Heart left ventricle (tissue), 16 donors: ENCODE data around the gene KDM3A. TPM values are rescaled to one million over a fixed set of nuclear protein-coding genes. Genes with fewer than 3 reads are reported as not detected.

ENCODE experiments used
- ATAC-seq, 4 donors: fragments of 200-7000 bp; cut with Tn5 transposase; one replicate each; pipeline ENCODE4 v1.9.1; 2020 to 2022; ENCODE audit warnings: moderate library complexity in 4 of 4, mild to moderate bottlenecking in 3 of 4, moderate number of reproducible peaks in 1 of 4
- DNase-seq, 5 donors: peaks; one replicate each; pipeline ENCODE4 v3.0.0-alpha.2; 2020
- H3K27ac ChIP-seq, 12 donors: fragments of 200-600 bp; sonication (generic) in 4 of 12; one replicate each; pipeline versions ENCODE4 v1.5.0 to v1.8.0; 2016 to 2022; ENCODE audit warnings: mild to moderate bottlenecking in 2 of 12
- H3K27me3 ChIP-seq, 9 donors: fragments of 200-600 bp; sonication (generic) in 2 of 9; one replicate each; pipeline versions ENCODE4 v1.5.1 to v1.8.0; 2016 to 2022; ENCODE audit warnings: mild to moderate bottlenecking in 3 of 9
- H3K36me3 ChIP-seq, 9 donors: fragments of 200-600 bp; sonication (generic) in 2 of 9; one replicate each; pipeline versions ENCODE4 v1.5.0 to v1.8.0; 2018 to 2022; ENCODE audit warnings: mild to moderate bottlenecking in 2 of 9
- H3K4me1 ChIP-seq, 12 donors: fragments of 200-600 bp; sonication (generic) in 4 of 12; one replicate each; pipeline versions ENCODE4 v1.5.0 to v1.8.0; 2016 to 2022; ENCODE audit warnings: mild to moderate bottlenecking in 3 of 12
- H3K4me3 ChIP-seq, 12 donors: fragments of 200-600 bp; sonication (generic) in 4 of 12; one replicate each; pipeline versions ENCODE4 v1.5.0 to v1.8.0; 2017 to 2022; ENCODE audit warnings: mild to moderate bottlenecking in 9 of 12, moderate library complexity in 4 of 12
- H3K9me3 ChIP-seq, 12 donors: fragments of 200-600 bp; sonication (generic) in 4 of 12; one replicate each; pipeline versions ENCODE4 v1.5.0 to v1.8.0; 2016 to 2022; ENCODE audit warnings: mild to moderate bottlenecking in 1 of 12
- POLR2A ChIP-seq, 2 donors: fragments of 450-650 bp; IDR thresholded peaks; one replicate each; pipeline ENCODE4 v1.6.1; 2017; ENCODE audit warnings: antibody characterized with exemption in 2 of 2, mild to moderate bottlenecking in 2 of 2, moderate library complexity in 2 of 2
- WGBS, 4 donors: extraction: QIAGEN DNeasy Blood & Tissue Kit in 2 of 4; methylation state at CpG; one replicate each; pipeline versions ENCODE4 v1.1.5 to v1.1.7; 2013 to 2018; 5-methylcytosine and 5-hydroxymethylcytosine counted together
- intact Hi-C, 10 donors: fragments of 100-400 bp; cut with DNase I; formaldehyde crosslinking; loops; one replicate each; pipeline versions ENCODE4 v1.11.1 to v1.14.2; 2022
- polyA plus RNA-seq, 2 donors: library from polyadenylated mRNA; stranded (reverse); fragments of 200-250 nt; gene quantifications; one replicate each; pipeline ENCODE4 v1.2.3, GENCODE V29; 2013
- total RNA-seq, 9 donors: library from RNA; depleted of rRNA in 2 of 9; stranded (reverse); fragments of >200 nt in 2 of 9; fragmentation: NEBNext Ultra II Directional in 3 of 9; extraction: Animal tissue kit (Norgen Biotek cat#: 25700) in 3 of 9; gene quantifications; one replicate each; pipeline versions ENCODE4 v1.1.0 to v1.2.4, GENCODE V29; 2016 to 2023
- TF ChIP-seq, protein P1 (sequence below), 12 donors: fragments of 200-600 bp; sonication (generic) in 4 of 12; IDR thresholded peaks; one replicate each; pipeline versions ENCODE4 v1.5.0 to v1.8.0; 2018 to 2022; ENCODE audit warnings: antibody characterized with exemption in 12 of 12, mild to moderate bottlenecking in 5 of 12
- donor health status: ischemic (EF 13 %, LVEDD 7.1; RV severe dilation, severe dysfunction).
- donor health status: healthy with polysubstance abuse.
- donor health status: DM: no; HTN: yes; CAD: no.
- donor health status: DM: no; HTN: no; CAD: no.
- donor health status: ischemic (EF 25% LVEDD 6.9; RV normal size, moderate dysfunction).
- donor health status: ischemic (EF 25% LVEDD 5.7; RV mildly dilated, moderate dysfunction).
- donor health status: healthy.
- donor health status: DM: yes; HTN: yes; CAD: no.
- donor health status: ischemic (EF 35%, LVEDD 5.7; RV mildly dilated, moderate dysfunction).
- donor health status: nonischemic (EF 11% LVEDD 7.7; RV severe dilation, severe dysfunction).
- donor health status: DM: yes; HTN: yes; CAD: no.
- donor health status: PGD.
- donor health status: ischemic (EF 29% LVEDD 5.4; RV normal size, mild dysfunction).
- donor health status: nonischemic (EF 23%, LVEDD 6.1; RV moderate dilation, normal function).

KDM3A gene
- total and polyA plus RNA-seq, 11 donors: 13.5 to 44.0 (median 32.5) TPM

DNA sequence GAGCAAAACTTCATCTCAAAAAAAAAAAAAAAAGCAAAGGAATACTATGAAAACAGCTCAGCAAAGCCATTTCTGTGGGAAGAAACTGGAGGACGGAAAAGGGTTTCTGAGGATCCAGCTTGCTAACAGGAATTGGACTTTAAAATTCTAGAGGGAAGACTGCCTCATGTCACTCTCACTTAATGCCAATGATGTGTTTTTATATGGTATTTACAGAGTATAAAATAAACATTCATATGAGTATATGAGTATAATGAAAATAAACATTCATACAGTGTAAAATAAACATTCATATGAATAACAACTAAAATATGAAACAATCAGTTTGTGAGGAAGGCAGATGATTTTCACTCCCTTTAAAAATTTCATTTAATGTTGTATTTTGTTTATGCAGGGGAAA is 78.2 kb downstream of the KDM3A start:
- no peak for ATAC-seq
- Histone ChIP-seq H3K4me3 (no peak overlapping the region), H3K36me3 (peaks cover 0 to 14% (median 4%) of the 10 kb centered on the region in 9 donors), H3K4me1 (peaks cover 0 to 9% (median 0%) of the 10 kb centered on the region in 12 donors), H3K27me3 (no peaks in the 10 kb centered on the region), H3K9me3 (peaks cover 0 to 16% (median 4%) of the 10 kb centered on the region in 12 donors), H3K27ac (peak overlapping the region in 1 of 12 donors; percentile 12)
- WGBS, 4 donors: 92 to 98% (median 96%) methylated on average over 1 of the region's 1 CpG
- DNase-seq: no peak
- no peak for TF ChIP-seq POLR2A (IDR thresholded peaks at IDR 0.05)
- TF ChIP-seq, protein P1, sequence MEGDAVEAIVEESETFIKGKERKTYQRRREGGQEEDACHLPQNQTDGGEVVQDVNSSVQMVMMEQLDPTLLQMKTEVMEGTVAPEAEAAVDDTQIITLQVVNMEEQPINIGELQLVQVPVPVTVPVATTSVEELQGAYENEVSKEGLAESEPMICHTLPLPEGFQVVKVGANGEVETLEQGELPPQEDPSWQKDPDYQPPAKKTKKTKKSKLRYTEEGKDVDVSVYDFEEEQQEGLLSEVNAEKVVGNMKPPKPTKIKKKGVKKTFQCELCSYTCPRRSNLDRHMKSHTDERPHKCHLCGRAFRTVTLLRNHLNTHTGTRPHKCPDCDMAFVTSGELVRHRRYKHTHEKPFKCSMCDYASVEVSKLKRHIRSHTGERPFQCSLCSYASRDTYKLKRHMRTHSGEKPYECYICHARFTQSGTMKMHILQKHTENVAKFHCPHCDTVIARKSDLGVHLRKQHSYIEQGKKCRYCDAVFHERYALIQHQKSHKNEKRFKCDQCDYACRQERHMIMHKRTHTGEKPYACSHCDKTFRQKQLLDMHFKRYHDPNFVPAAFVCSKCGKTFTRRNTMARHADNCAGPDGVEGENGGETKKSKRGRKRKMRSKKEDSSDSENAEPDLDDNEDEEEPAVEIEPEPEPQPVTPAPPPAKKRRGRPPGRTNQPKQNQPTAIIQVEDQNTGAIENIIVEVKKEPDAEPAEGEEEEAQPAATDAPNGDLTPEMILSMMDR (IDR thresholded peaks at IDR 0.05): no peak
- intact Hi-C loops: loop anchor here in 1 of 10 donors (5.0 kb wide), 1 partner anchor 103 kb away; the partner anchor contains the start of gene RNF103

- no peak overlapping the region for H3K4me3 ChIP-seq
- intact Hi-C loops: loop anchor here in 1 of 10 donors (5.0 kb wide), 1 partner anchor 42 kb away; the partner anchor contains the start of gene CHMP3
- no peaks in the 10 kb centered on the region for H3K27me3 ChIP-seq
- 68 to 92% (median 90%) methylated on average over 1 of the region's 1 CpG for WGBS, 4 donors
- TF ChIP-seq POLR2A (IDR thresholded peaks at IDR 0.05): no peak
- TF ChIP-seq, protein P1 (IDR thresholded peaks at IDR 0.05): no peak
- ATAC-seq: no peak
- no peak for DNase-seq
- H3K36me3 ChIP-seq: peaks cover 0 to 17% (median 5%) of the 10 kb centered on the region in 9 donors
- H3K4me1 ChIP-seq: peaks cover 0 to 6% (median 0%) of the 10 kb centered on the region in 12 donors
- peaks cover 0 to 16% (median 4%) of the 10 kb centered on the region in 12 donors for H3K9me3 ChIP-seq
- H3K27ac ChIP-seq: no peak overlapping the region
Measured at GRCh38 chr2:86520153-86520552, 79.0 kb downstream of the KDM3A start.

- H3K9me3 ChIP-seq: peaks cover 0 to 16% (median 4%) of the 10 kb centered on the region in 12 donors
- no peak overlapping the region for H3K4me3 ChIP-seq
- TF ChIP-seq, protein P1 (IDR thresholded peaks at IDR 0.05): no peak
- no peak for TF ChIP-seq POLR2A (IDR thresholded peaks at IDR 0.05)
- no peak for DNase-seq
- 49 to 69% (median 67%) methylated on average over 1 of the region's 1 CpG for WGBS, 4 donors
- H3K36me3 ChIP-seq: peaks cover 0 to 32% (median 18%) of the 10 kb centered on the region in 9 donors
- H3K4me1 ChIP-seq: peaks cover 0 to 6% (median 0%) of the 10 kb centered on the region in 12 donors
- H3K27ac ChIP-seq: no peak overlapping the region
- no peak for ATAC-seq
- H3K27me3 ChIP-seq: no peaks in the 10 kb centered on the region
- intact Hi-C loops: loop anchor here in 1 of 10 donors (5.0 kb wide), 1 partner anchor 40 kb away; the partner anchor contains the start of gene CHMP3
Measured at GRCh38 chr2:86521922-86522321, 80.8 kb downstream of the KDM3A start.

DNA sequence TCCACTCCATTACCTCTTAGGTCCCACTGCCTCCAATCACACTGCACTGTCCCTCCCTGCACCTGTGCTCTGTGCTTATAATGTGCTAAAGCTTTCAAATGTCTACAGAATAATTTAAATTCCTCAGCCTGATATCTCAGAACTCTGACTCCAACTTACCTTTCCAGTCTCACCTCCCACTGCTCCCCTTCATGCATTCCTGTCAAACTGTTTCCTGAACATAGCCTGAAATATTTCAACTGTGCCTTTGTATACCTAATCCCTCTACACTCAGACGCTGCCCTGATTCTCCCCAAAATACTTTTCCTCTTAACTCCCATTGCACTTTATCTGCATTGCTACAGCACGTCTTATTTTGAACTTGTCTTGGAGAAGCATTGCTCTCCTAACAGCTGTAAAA is 81.5 kb downstream of the KDM3A start:
- 86 to 90% (median 87%) methylated on average over 2 of the region's 2 CpGs for WGBS, 4 donors
- Histone ChIP-seq H3K9me3 (peaks cover 0 to 16% (median 4%) of the 10 kb centered on the region in 12 donors), H3K27me3 (no peaks in the 10 kb centered on the region), H3K4me1 (peaks cover 0 to 6% (median 0%) of the 10 kb centered on the region in 12 donors), H3K36me3 (peaks cover 0 to 40% (median 25%) of the 10 kb centered on the region in 9 donors), H3K4me3 (no peak overlapping the region), H3K27ac (no peak overlapping the region)
- DNase-seq (no peak), ATAC-seq (no peak)
- no peak for TF ChIP-seq POLR2A (IDR thresholded peaks at IDR 0.05)
- TF ChIP-seq, protein P1 (IDR thresholded peaks at IDR 0.05): no peak
- intact Hi-C loops: loop anchor here in 1 of 10 donors (5.0 kb wide), 1 partner anchor 40 kb away; the partner anchor contains the start of gene CHMP3
